Subcutaneous abdominal adipose tissue (tissue), 5 donors: Measurements from ENCODE around the gene C8G.

Experiments used
- H3K27ac ChIP-seq: one replicate; pipeline ENCODE4 v1.7.0; 2013; ENCODE audit warnings: low read depth, mild to moderate bottlenecking, inconsistent platforms, low read length, moderate library complexity
- H3K27me3 ChIP-seq, 5 donors: one replicate each; pipeline ENCODE4 v1.7.0; 2013; ENCODE audit warnings: low read length in 5 of 5, inconsistent platforms in 1 of 5; ENCODE audit not compliant: control insufficient read depth in 5 of 5, insufficient read depth in 4 of 5
- H3K36me3 ChIP-seq, 5 donors: one replicate each; pipeline ENCODE4 v1.7.0; 2013; ENCODE audit warnings: low read length in 5 of 5; ENCODE audit not compliant: control insufficient read depth in 5 of 5, insufficient read depth in 5 of 5
- H3K4me1 ChIP-seq, 5 donors: one replicate each; pipeline ENCODE4 v1.7.0; 2013; ENCODE audit warnings: low read length in 5 of 5, mild to moderate bottlenecking in 3 of 5, moderate library complexity in 1 of 5; ENCODE audit not compliant: control insufficient read depth in 5 of 5, insufficient read depth in 5 of 5
- H3K4me3 ChIP-seq, 5 donors: one replicate each; pipeline ENCODE4 v1.7.0; 2013; ENCODE audit warnings: low read length in 5 of 5, low read depth in 1 of 5
- H3K9ac ChIP-seq, 5 donors: one replicate each; pipeline ENCODE4 v1.7.0; 2013; ENCODE audit warnings: low read length in 5 of 5, mild to moderate bottlenecking in 4 of 5, moderate library complexity in 3 of 5
- H3K9me3 ChIP-seq, 5 donors: one replicate each; pipeline ENCODE4 v1.7.0; 2013; ENCODE audit warnings: low read length in 5 of 5; ENCODE audit not compliant: control insufficient read depth in 5 of 5
- donor health status: healthy.
- donor health status: healthy.
- donor health status: healthy.
- donor health status: healthy.
- donor health status: healthy.

Gene C8G

GRCh38 chr9:136960212-136960937 is 15.3 kb downstream of the C8G start:
- Histone ChIP-seq H3K4me3 (no peak overlapping the region), H3K36me3 (no peaks in the 10 kb centered on the region), H3K9me3 (peaks cover 0 to 4% (median 0%) of the 10 kb centered on the region in 5 donors), H3K4me1 (peaks cover 2 to 20% (median 12%) of the 10 kb centered on the region in 5 donors), H3K27me3 (no peaks in the 10 kb centered on the region), H3K27ac (no peak overlapping the region), H3K9ac (no peak overlapping the region)

- H3K27me3 ChIP-seq, result peaks cover 0 to 3% (median 0%) of the 10 kb centered on the region in 5 donors
- H3K4me1 ChIP-seq, result peaks cover 2 to 22% (median 12%) of the 10 kb centered on the region in 5 donors
- no peaks in the 10 kb centered on the region for H3K36me3 ChIP-seq
- H3K4me3 ChIP-seq, result no peak overlapping the region
- H3K9me3 ChIP-seq, result peaks cover 0 to 4% (median 0%) of the 10 kb centered on the region in 5 donors
- no peak overlapping the region for H3K9ac ChIP-seq
- H3K27ac ChIP-seq, result no peak overlapping the region
These were observed 15.9 kb downstream of the C8G start for GRCh38 chr9:136960938-136961275.

- no peaks in the 10 kb centered on the region for H3K36me3 ChIP-seq
- H3K9ac ChIP-seq, result no peak overlapping the region
- H3K27me3 ChIP-seq, result peaks cover 0 to 7% (median 3%) of the 10 kb centered on the region in 5 donors
- H3K27ac ChIP-seq, result no peak overlapping the region
- H3K4me1 ChIP-seq, result peaks cover 2 to 28% (median 15%) of the 10 kb centered on the region in 5 donors
- H3K9me3 ChIP-seq, result peaks cover 0 to 1% (median 0%) of the 10 kb centered on the region in 5 donors
- H3K4me3 ChIP-seq, result no peak overlapping the region
These were observed 16.4 kb downstream of the C8G start for GRCh38 chr9:136961279-136962065.

GRCh38 chr9:136962163-136962562 is 17.1 kb downstream of the C8G start:
- H3K36me3 ChIP-seq, result no peaks in the 10 kb centered on the region
- no peak overlapping the region for H3K4me3 ChIP-seq
- no peaks in the 10 kb centered on the region for H3K9me3 ChIP-seq
- no peak overlapping the region for H3K9ac ChIP-seq
- H3K27ac ChIP-seq, result no peak overlapping the region
- H3K27me3 ChIP-seq, result peaks cover 0 to 7% (median 3%) of the 10 kb centered on the region in 5 donors
- peaks cover 2 to 28% (median 15%) of the 10 kb centered on the region in 5 donors for H3K4me1 ChIP-seq

- Histone ChIP-seq H3K9me3 (no peaks in the 10 kb centered on the region), H3K4me1 (peaks cover 2 to 28% (median 15%) of the 10 kb centered on the region in 5 donors), H3K27ac (no peak overlapping the region), H3K4me3 (no peak overlapping the region), H3K36me3 (no peaks in the 10 kb centered on the region), H3K27me3 (peaks cover 0 to 7% (median 3%) of the 10 kb centered on the region in 5 donors), H3K9ac (no peak overlapping the region)
These were observed 17.7 kb downstream of the C8G start for GRCh38 chr9:136962701-136963248.

- Histone ChIP-seq H3K4me1 (peaks cover 2 to 28% (median 15%) of the 10 kb centered on the region in 5 donors), H3K9ac (no peak overlapping the region), H3K27me3 (peaks cover 0 to 7% (median 3%) of the 10 kb centered on the region in 5 donors), H3K27ac (no peak overlapping the region), H3K4me3 (no peak overlapping the region), H3K9me3 (no peaks in the 10 kb centered on the region), H3K36me3 (no peaks in the 10 kb centered on the region)
These were observed 18.3 kb downstream of the C8G start for GRCh38 chr9:136963341-136963740.

GRCh38 chr9:136963751-136964150 is 18.7 kb downstream of the C8G start:
- no peak overlapping the region for H3K27ac ChIP-seq
- H3K4me3 ChIP-seq, result no peak overlapping the region
- H3K9me3 ChIP-seq, result no peaks in the 10 kb centered on the region
- peaks cover 0 to 7% (median 3%) of the 10 kb centered on the region in 5 donors for H3K27me3 ChIP-seq
- no peaks in the 10 kb centered on the region for H3K36me3 ChIP-seq
- H3K4me1 ChIP-seq, result peaks cover 2 to 28% (median 15%) of the 10 kb centered on the region in 5 donors
- H3K9ac ChIP-seq, result no peak overlapping the region

- Histone ChIP-seq H3K27me3 (peaks cover 0 to 7% (median 3%) of the 10 kb centered on the region in 5 donors), H3K36me3 (no peaks in the 10 kb centered on the region), H3K27ac (no peak overlapping the region), H3K9ac (no peak overlapping the region), H3K4me1 (peaks cover 2 to 28% (median 15%) of the 10 kb centered on the region in 5 donors), H3K9me3 (no peaks in the 10 kb centered on the region), H3K4me3 (no peak overlapping the region)
These were observed 19.2 kb downstream of the C8G start for GRCh38 chr9:136964171-136964689.

- Histone ChIP-seq H3K27ac (no peak overlapping the region), H3K9me3 (no peaks in the 10 kb centered on the region), H3K4me3 (no peak overlapping the region), H3K9ac (no peak overlapping the region), H3K36me3 (no peaks in the 10 kb centered on the region), H3K27me3 (peaks cover 0 to 8% (median 3%) of the 10 kb centered on the region in 5 donors), H3K4me1 (peaks cover 2 to 28% (median 15%) of the 10 kb centered on the region in 5 donors)
These were observed 19.9 kb downstream of the C8G start for GRCh38 chr9:136964833-136965422.
